ENCODE measurements around the gene TPTE2.
A peak's percentile ranks its signal among the peaks of the same experiment; 100 is the strongest.
"Not testable (repeated sequence)": the region's sequence is repeated elsewhere in the genome, so short reads cannot be mapped to it uniquely, and the experiment has no call there.

The TPTE2 gene

DNA sequence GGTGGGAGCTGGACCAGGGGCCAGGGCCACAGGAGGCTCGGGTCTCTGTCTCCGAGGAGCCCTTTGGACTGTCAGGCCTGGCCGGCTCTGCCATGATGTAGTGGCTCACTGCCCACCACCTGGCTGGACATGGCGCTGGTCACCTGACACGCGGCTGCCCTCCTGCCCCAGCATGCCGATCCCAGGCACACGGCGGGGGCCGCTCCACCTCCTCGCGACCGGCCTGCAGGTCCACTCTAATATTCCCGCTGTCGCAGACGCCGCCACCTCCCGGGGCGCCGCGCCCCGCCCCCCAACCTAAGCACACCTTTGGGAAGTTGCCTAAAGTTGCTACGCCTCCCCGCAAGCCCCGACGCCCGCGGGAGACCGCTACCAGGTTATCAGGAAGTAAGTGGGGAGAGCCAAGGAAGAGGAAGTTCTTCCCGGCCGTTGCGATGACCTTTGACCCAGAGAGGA is at the start of gene TPTE2:
TPTE2 (minus strand) TSS at position 406 of the 456 bp plus-strand sequence. CDS start 58,298 bp downstream, outside the sequence.
- in situ Hi-C loops (cut with HindIII; ENCODE audit: low pct_ligation_motif_present, low pct_unique_long_range_greater_than_20kb, low sequenced_read_pairs); DNase-seq: not testable (repeated sequence)

DNA sequence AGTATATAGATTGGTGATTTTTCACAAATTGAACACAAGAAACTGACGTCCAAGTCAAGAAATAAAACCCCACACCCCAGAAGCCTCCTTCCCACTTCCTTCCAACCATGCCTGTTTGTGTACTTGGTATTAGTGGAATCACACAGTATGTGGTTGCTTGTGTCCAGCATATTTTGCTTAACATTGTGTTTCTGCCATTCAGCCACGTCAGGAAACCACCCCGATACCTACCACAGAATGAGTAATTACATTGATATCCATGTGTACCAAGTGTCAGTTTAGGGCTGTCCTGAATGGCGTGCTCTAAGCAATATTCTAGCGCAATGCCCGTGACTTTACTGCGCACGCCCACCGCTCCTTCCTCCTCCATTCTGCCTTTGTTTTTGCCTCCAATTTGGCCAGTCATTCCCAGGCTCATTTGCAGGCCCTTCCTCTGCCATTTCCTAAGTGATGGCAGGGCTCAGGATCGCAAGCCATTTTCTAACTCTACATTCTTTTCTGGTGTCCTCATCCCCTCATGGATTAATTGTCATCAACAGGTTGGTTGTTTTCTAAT is 46.3 kb upstream of the TPTE2 start:
- in situ Hi-C loops (cut with HindIII; ENCODE audit: low pct_ligation_motif_present, low pct_unique_long_range_greater_than_20kb, low sequenced_read_pairs): no loop called here
- DNase-seq: no peak

DNA sequence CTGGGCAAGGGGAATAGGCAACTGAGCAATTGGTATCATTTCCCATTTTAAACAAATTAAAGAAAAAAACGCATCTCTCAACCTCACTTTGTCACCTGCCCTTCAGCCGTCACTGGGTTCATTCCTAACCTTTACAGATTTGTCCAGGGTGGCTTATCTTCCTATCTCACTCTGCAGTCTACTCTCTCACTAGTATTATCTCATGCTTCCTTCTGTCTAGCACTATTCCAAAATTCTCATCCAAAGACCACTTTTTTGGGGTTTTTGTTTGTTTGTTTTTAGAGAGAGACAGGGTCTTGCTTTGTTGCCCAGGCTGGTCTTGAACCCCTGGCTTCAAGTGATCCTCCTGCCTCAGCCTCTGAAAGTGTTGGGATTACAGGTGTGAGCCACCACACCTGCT is 45.4 kb upstream of the TPTE2 start:
- in situ Hi-C loops (cut with HindIII; ENCODE audit: low pct_ligation_motif_present, low pct_unique_long_range_greater_than_20kb, low sequenced_read_pairs): no loop called here
- no peak for DNase-seq

DNA sequence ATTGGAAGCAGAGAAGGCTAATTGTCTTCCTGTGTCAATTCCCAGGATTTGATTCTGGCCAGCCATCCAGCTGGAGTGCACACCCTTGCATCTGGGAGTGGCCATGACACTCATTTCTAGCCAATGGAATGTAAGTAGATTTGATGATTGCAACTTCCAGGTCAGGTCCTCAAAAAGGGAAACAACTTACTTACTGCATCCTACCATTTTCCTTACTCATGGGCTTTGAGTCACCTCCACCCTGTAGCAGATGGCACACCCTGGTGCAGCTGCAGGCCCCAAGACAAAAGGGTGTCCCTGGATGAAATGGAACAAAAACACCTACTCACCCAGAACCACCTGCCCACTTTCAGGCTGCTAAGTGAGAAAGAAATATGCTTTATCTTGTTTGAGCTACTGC is 44.8 kb upstream of the TPTE2 start:
- no peak for DNase-seq
- in situ Hi-C loops (cut with HindIII; ENCODE audit: low pct_ligation_motif_present, low pct_unique_long_range_greater_than_20kb, low sequenced_read_pairs): no loop called here

DNA sequence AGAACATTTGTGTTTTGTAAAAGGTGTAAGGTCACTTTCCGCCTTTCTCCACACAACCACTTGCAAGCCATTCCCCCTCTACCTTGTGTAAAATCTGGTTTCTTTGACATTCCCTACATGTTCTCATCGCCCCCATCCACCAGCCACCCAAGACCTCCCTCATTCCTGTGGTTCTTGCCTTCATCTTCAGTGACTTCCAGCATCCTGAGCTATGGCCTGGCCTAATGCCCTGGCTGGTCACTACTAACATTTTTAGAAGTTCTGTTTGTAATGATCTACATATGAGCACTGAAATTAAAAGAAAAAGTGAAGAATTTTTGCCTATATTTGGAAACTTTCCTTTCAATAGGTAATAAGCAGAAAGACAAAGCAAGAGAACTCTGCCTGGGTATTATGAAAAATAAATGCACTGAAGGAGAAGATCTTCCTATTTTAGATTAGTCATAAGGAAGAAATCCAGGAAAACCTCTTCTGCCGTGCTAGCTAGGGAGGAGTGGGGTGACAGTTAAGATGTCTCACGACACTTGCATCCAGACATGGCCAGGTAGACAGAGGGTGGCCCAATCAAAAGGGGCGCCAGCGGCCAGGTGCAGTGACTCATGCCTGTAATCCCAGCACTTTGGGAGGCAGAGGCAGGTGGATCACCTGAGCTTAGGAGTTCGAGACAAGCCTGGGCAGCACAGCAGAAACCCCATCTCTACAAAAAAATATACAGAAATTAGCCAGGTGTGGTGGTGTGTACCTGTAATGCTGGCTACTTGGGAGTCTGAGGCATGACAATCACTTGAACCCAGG is 44.0 kb upstream of the TPTE2 start:
- no peak for DNase-seq
- in situ Hi-C loops (cut with HindIII; ENCODE audit: low pct_ligation_motif_present, low pct_unique_long_range_greater_than_20kb, low sequenced_read_pairs): no loop called here

DNA sequence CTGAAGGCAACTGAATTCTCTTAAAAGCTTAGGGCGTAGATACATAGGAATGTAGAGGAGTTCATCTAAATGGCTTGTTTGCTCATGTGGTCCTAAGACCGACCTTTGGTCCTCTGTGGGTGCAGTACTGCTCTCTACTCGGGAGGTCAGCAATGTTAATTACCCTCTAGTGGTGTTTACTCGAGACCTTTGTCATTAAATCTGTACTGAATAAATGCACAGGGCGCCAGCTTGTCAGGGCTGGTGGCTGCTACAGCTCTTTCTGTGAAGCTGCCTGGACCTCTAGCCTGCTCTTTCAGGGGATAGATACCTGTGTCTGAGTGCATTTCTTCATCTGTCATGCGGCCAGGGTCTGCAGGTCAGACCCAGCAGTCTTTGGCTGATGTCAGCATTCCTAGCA is 43.0 kb upstream of the TPTE2 start:
- in situ Hi-C loops (cut with HindIII; ENCODE audit: low pct_ligation_motif_present, low pct_unique_long_range_greater_than_20kb, low sequenced_read_pairs): no loop called here
- no peak for DNase-seq

DNA sequence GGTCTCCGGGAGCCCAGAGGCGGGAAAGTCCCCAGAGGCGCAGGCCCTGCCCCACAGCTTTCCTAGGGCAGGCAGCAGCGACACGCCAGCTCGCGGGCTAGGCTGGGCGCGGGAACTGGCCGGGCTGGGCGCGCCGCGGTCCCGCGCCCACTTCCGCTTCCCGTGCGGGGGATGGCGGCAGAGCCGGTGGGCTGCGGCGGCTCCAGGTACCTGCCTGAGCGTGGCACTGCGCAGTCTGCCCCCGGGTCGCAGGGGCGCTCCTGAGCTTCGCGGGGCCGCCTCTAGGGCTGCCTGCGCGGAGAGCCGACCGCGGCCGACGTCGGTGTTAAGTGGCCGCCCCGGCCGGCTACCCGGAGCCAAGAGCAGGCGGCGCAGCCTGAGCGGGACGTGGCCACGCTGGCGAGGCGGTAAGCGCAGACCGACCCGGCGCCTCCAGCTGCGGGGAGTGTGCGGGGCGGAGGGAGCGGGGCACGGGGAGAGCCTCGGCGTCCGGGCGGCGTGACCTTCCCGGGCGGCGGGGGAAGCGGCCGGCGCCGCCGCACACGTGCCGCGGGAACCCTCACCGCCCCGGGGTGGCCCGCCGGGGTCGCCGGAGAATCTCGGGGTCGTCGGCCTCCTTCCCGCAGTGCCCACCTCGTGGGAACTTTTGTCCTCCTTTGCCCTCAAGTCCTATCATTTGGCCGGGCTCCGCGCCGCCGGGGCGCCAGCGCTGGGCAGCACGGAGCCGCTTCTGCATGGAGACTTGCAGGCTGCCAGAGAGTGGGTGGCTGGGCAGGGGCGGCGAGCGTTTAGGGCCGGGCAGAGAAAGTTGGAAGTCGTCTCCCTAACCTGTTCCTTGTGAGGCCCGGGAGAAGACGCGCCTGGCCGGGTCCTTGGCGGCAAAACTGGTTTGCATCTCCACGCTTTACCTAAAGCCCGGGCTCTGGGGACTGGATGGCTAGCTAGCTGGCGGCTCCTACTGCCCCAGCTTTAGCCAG is 40.7 kb upstream of the TPTE2 start:
- peak; percentile 44 for DNase-seq

DNA sequence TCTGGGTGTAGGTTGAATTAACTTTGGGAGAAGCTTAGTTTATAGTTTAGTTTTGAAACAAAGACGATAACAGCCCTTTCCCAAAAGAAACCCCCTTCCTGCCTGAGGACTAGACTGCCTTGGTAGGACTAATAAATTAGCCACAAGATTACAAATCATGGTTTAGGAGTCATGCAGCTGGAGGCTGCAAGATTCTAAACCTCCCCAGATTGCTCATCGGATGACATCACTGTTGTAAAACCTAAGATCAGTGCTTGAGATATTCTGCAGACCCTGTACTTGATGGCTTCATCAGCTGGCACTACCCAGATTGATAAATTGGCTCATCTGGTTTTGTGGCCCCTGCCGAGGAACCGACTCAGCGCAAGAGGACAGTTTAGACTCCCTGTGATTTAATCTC is 36.2 kb upstream of the TPTE2 start:
- peak; percentile 46 for DNase-seq
- in situ Hi-C loops (cut with HindIII; ENCODE audit: low pct_ligation_motif_present, low pct_unique_long_range_greater_than_20kb, low sequenced_read_pairs): no loop called here

More for the DNA sequence above, 40.7 kb upstream of the TPTE2 start:
- in situ Hi-C loops (cut with HindIII; ENCODE audit: low pct_ligation_motif_present, low pct_unique_long_range_greater_than_20kb, low sequenced_read_pairs): no loop called here

DNA sequence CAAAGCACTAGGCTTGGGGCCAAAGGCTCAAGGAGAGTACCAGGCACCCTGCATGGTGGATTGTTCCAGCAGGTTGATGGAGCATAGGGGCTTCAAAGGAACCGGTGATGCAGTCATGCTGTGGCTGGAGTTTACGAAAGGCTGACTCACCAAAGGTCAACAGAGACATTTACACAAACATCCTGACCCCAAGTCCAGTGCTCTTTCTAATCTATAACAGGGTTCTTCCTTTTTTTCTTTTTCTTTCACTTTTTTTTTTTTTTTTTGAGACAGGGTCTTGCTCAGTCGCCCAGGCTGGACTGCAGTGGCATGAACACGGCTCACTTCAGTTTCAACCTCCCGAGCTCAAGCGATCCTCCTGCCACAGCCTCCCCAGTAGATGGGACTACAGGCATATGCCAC is 35.6 kb upstream of the TPTE2 start:
- DNase-seq: peak; percentile 76
- in situ Hi-C loops (cut with HindIII; ENCODE audit: low pct_ligation_motif_present, low pct_unique_long_range_greater_than_20kb, low sequenced_read_pairs): no loop called here

DNA sequence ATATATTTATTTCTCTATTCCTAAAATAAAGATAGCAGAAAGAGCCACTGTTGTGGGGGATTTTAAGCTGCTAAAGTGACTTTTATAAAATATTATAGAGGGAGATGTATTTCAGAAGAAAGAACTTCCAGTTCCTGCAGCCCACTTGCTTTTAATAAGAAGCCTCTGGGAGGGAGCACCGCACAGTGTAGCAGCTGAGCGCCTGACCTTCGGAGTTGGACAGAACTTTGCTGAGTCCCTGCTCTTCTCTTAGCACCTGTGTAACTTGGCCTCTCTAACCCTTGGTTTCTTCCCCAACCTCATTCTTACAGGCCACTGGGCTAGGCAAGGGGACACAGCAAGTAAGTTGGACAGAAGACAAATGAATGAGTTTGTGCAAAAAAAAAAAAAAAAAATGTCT is 34.8 kb upstream of the TPTE2 start:
- DNase-seq: no peak
- in situ Hi-C loops (cut with HindIII; ENCODE audit: low pct_ligation_motif_present, low pct_unique_long_range_greater_than_20kb, low sequenced_read_pairs): no loop called here

DNA sequence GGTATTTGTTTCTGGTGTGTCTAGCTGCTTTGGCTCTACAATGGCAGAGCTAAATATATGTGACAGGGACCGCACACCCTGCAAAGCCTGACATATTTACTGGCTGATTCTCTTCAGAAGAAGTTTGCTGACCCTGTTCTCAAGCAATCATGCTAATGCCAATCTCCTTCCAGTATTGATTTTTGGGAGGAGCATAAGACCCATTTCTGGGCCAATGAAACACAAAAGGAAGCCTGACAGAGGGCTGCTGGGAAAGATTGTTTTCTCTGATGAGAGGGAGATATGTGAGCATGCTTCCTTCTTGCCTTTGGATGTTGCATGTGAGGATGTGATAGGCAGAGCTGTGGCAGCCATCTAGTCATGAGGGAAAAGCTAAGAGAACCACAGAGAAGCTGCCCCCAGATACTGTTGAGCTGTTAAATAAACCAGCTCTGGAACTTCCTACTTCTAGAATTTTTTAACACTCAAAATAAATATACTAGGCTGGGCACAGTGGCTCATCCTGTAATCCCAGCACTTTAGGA is 31.4 kb upstream of the TPTE2 start:
- in situ Hi-C loops (cut with HindIII; ENCODE audit: low pct_ligation_motif_present, low pct_unique_long_range_greater_than_20kb, low sequenced_read_pairs): no loop called here
- no peak for DNase-seq

DNA sequence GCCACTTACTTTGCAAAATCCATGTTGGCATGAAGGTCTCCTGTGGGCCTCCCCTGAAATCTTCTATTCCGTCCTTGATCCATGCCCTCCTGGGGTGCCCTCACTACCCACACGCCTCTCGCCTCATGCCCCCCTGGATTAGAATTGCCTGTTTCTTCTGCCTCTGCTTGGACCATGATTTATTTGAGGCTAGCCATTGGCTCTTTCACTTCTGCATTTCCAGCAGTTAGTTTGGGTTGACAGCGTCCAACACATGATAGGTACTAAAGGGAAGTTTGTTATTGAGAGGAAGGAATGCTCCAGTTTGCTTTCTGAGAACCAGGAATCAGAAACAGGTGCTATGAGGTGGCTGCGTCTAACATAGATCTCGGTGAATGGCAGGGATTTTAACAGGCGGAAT is 30.5 kb upstream of the TPTE2 start:
- in situ Hi-C loops (cut with HindIII; ENCODE audit: low pct_ligation_motif_present, low pct_unique_long_range_greater_than_20kb, low sequenced_read_pairs): no loop called here
- DNase-seq: no peak

DNA sequence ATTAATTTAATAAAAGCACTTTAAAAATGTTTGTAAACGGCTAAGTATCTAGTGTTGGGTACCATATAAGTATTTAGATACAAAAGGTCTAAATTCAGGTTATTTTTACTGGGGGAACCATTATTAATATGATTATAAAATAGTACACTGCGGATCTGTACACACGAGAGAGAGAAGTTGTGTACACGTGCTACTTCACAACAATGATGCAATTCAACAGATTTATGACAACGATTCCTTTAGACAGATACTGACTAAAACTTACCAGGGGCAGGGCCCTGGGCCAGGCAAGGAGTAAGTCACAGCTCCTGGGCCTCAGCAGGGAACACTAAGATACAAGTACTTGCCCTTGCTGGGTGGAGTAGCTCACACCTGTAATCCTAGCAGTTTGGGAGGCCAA is 29.1 kb upstream of the TPTE2 start:
- in situ Hi-C loops (cut with HindIII; ENCODE audit: low pct_ligation_motif_present, low pct_unique_long_range_greater_than_20kb, low sequenced_read_pairs): no loop called here
- no peak for DNase-seq

DNA sequence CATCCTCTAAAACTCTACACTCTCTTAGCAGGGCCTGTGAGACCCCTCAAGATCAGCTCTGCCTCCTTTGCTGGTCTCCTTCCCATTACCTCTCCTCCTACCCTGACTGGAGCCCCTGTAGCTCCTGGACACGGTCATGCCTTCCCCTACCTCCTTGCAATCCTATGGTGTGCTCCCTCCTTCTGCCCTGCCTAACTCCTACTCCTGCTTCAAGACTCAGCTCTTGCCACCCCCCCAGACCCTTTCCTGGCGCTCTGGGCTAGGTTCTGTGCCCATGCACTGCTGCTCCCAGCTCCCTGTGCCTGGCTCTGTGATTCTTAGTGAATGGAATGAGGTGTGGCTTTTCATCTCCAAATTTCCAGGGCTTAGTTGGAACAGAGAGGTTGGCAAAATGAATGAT is 28.0 kb upstream of the TPTE2 start:
- no peak for DNase-seq
- in situ Hi-C loops (cut with HindIII; ENCODE audit: low pct_ligation_motif_present, low pct_unique_long_range_greater_than_20kb, low sequenced_read_pairs): no loop called here

DNA sequence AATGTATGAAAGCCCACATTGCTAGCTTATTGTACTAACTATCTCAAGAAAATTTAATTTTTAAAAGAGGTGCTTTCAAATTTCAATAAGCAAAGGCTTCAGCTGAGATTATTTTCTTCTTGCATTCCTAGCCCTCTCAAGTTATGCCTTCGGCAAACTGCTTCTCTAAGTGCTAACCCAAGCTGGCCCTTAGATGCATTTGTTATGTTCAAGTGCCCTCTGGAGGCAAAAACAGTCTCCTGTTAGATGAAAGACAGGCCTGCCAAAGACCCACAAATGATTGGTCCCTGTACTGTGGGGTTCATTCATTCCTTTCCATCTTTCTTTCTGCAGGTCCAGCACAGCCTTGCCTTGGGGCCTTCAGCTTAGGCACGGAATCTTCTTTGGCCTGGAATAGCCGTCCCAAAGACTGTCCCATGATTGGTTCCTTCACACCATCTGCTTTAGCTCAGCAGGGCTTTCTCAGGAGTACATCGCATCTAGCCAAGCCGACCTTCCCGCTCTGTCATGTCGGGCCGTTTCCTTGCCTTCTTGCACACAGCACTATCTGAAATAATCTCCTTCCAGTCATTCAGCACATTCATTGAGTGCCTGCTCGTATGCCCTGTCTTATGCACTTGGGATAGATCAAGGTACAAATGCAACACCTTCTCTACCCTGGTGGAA is 26.4 kb upstream of the TPTE2 start:
- DNase-seq: peak; percentile 55
- in situ Hi-C loops (cut with HindIII; ENCODE audit: low pct_ligation_motif_present, low pct_unique_long_range_greater_than_20kb, low sequenced_read_pairs): no loop called here

DNA sequence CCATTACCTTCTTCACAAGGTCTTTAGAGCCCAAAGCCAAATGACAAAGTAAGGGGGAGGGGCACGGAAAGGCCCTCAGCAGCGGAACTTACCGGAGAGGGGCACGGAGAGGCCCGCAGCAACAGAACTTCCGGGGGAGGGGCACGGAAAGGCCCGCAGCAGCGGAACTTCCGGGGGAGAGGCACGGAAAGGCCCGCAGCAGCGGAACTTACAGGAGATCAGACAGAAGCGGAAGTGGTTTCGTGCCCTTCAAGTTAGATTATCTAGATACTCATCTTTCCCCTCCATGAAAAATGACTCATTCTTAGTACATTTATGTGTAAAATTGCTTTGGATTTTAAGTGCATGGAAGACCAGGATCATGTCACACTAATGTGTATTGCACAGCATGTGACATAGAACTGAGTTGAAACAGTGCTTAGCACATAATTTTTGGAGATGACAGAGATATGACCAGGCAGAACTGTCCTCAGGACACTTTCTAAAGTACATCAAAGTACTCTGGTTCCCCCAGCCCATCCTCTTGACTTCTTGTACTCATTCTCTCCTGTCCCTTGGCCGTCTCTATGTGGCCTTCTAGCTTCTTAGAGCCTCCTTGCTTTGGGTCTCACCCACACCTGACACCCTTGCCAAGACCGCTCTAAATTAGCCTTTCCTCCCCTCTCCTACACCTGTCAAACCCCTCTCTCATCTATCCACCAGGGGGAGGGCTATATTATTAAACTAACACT is 25.7 kb upstream of the TPTE2 start:
- DNase-seq: no peak
- in situ Hi-C loops (cut with HindIII; ENCODE audit: low pct_ligation_motif_present, low pct_unique_long_range_greater_than_20kb, low sequenced_read_pairs): no loop called here

DNA sequence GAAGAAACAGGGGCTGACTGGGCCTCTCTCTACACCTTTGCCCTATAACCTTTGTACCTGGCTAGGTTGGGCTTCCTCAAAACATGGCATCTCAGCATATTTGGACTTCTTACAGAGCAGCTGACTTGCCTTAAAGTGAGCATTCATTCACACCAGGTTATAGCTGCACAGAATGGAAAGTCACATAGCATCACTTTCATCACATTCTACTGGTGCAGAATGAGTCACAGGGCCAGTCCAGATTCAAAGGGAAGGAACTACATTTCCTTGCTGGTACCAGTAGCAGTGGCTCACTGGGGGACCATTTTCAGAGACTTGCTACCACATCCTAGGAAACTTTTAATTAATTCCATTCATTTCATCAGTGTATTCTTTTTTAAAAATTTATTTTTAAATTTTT is 20.3 kb upstream of the TPTE2 start:
- in situ Hi-C loops (cut with HindIII; ENCODE audit: low pct_ligation_motif_present, low pct_unique_long_range_greater_than_20kb, low sequenced_read_pairs): no loop called here
- DNase-seq: no peak

DNA sequence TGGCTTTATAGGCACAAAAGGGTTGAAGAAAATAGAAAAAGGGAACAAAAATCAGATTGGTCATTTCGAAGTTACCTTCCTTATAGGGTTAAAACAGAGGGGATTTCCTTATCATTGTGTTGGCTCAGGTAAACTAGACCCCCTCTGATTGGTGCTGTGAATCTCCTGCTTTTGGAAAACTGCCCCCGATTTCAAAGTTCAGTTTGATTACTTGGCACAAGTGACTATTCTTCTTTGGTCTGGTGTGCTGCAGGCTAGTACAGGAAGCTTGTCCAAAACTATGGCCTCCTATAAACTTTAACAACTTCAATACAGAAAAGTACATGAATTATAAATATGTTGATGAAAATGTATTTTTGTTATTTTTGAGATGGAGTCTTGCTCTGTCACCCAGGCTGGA is 13.9 kb upstream of the TPTE2 start:
- no peak for DNase-seq
- in situ Hi-C loops (cut with HindIII; ENCODE audit: low pct_ligation_motif_present, low pct_unique_long_range_greater_than_20kb, low sequenced_read_pairs): no loop called here

Data from ACHN (cell line).